Kidney glomerular epithelial cell (primary cell): Measurements from ENCODE around the gene CUX1.
"Not testable (repeated sequence)": the region's sequence is repeated elsewhere in the genome, so short reads cannot be mapped to it uniquely, and the experiment has no call there.

ENCODE experiments used
- DNase-seq: peaks from one replicate; lab custom pipeline; 2025; lab: John Stamatoyannopoulos, UW

CUX1 gene

GRCh38 chr7:101917566-101917965 lies 100.1 kb downstream of the CUX1 start:
- no peak for DNase-seq

GRCh38 chr7:101918426-101918825 lies 101.0 kb downstream of the CUX1 start:
- no peak for DNase-seq

- DNase-seq, result no peak
Measured at GRCh38 chr7:101919363-101920115, 102.1 kb downstream of the CUX1 start.

GRCh38 chr7:101921061-101921460 lies 103.6 kb downstream of the CUX1 start:
- no peak for DNase-seq

GRCh38 chr7:101921546-101922489 lies 104.4 kb downstream of the CUX1 start:
- not testable (repeated sequence) for DNase-seq

- no peak for DNase-seq
Measured at GRCh38 chr7:101922631-101923601, 105.5 kb downstream of the CUX1 start.

GRCh38 chr7:101923602-101923985 lies 106.2 kb downstream of the CUX1 start:
- DNase-seq, result no peak

- no peak for DNase-seq
Measured at GRCh38 chr7:101924171-101924570, 106.7 kb downstream of the CUX1 start.

GRCh38 chr7:101926265-101926664 lies 108.8 kb downstream of the CUX1 start:
- no peak for DNase-seq

- DNase-seq, result no peak
Measured at GRCh38 chr7:101927389-101927788, 110.0 kb downstream of the CUX1 start.

GRCh38 chr7:101927802-101928201 lies 110.4 kb downstream of the CUX1 start:
- no peak for DNase-seq

- no peak for DNase-seq
Measured at GRCh38 chr7:101929256-101929655, 111.8 kb downstream of the CUX1 start.

- not testable (repeated sequence) for DNase-seq
Measured at GRCh38 chr7:101929911-101930310, 112.5 kb downstream of the CUX1 start.

GRCh38 chr7:101932083-101932482 lies 114.7 kb downstream of the CUX1 start:
- no peak for DNase-seq

- no peak for DNase-seq
Measured at GRCh38 chr7:101933028-101933427, 115.6 kb downstream of the CUX1 start.

GRCh38 chr7:101933688-101934121 lies 116.3 kb downstream of the CUX1 start:
- DNase-seq, result no peak

GRCh38 chr7:101934618-101935017 lies 117.2 kb downstream of the CUX1 start:
- no peak for DNase-seq

- no peak for DNase-seq
Measured at GRCh38 chr7:101935521-101936141, 118.2 kb downstream of the CUX1 start.

GRCh38 chr7:101936223-101936610 lies 118.8 kb downstream of the CUX1 start:
- DNase-seq, result no peak

- DNase-seq, result no peak
Measured at GRCh38 chr7:101936611-101937231, 119.3 kb downstream of the CUX1 start.
